ENCODE measurements around the gene ASTN1. TPM values are rescaled to one million over a fixed set of nuclear protein-coding genes. Genes with fewer than 3 reads are reported as not detected.

The ASTN1 gene
- total and polyA plus RNA-seq, 11 donors = 0.15 to 3.6 (median 0.44) TPM

DNA sequence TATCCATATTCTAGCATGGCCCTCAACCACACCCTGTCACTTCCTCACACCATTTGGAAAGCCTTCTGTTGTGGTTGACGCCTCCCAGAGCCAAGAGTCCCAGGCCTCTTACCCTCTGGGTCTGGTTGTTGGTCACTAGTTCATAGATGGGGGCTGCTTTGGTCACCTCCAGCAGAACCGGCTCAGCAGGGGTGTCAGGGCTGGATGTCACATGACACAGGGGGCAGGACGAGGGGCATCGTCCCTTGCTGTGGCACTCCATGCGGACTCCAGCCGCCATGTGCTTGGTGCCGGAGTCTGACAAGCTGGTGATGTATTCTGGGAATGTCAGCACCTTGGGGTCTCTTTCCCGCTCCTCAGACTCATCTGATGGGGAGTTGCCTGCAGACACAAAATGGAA, 270.1 kb downstream of the ASTN1 start:
- no peak overlapping the region for H3K27ac ChIP-seq
- H3K9me3 ChIP-seq = no peaks in the 10 kb centered on the region
- H3K4me1 ChIP-seq = peaks cover 0 to 16% (median 5%) of the 10 kb centered on the region in 12 donors
- no peak for ATAC-seq
- no peak overlapping the region for H3K4me3 ChIP-seq
- TF ChIP-seq, protein P1, sequence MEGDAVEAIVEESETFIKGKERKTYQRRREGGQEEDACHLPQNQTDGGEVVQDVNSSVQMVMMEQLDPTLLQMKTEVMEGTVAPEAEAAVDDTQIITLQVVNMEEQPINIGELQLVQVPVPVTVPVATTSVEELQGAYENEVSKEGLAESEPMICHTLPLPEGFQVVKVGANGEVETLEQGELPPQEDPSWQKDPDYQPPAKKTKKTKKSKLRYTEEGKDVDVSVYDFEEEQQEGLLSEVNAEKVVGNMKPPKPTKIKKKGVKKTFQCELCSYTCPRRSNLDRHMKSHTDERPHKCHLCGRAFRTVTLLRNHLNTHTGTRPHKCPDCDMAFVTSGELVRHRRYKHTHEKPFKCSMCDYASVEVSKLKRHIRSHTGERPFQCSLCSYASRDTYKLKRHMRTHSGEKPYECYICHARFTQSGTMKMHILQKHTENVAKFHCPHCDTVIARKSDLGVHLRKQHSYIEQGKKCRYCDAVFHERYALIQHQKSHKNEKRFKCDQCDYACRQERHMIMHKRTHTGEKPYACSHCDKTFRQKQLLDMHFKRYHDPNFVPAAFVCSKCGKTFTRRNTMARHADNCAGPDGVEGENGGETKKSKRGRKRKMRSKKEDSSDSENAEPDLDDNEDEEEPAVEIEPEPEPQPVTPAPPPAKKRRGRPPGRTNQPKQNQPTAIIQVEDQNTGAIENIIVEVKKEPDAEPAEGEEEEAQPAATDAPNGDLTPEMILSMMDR (IDR thresholded peaks at IDR 0.05) = no peak
- TF ChIP-seq POLR2A (IDR thresholded peaks at IDR 0.05) = no peak
- intact Hi-C loops (cut with DNase I) = loop anchor here in 5 of 10 donors (10.0 kb wide), 3 partner anchors 360 to 890 kb away; no protein-coding TSS in a partner anchor
- no peaks in the 10 kb centered on the region for H3K36me3 ChIP-seq
- peaks cover 0 to 24% (median 0%) of the 10 kb centered on the region in 9 donors for H3K27me3 ChIP-seq
- DNase-seq = no peak
- 83 to 94% (median 85%) methylated on average over 3 to 8 of the region's 8 CpGs for WGBS, 4 donors

DNA sequence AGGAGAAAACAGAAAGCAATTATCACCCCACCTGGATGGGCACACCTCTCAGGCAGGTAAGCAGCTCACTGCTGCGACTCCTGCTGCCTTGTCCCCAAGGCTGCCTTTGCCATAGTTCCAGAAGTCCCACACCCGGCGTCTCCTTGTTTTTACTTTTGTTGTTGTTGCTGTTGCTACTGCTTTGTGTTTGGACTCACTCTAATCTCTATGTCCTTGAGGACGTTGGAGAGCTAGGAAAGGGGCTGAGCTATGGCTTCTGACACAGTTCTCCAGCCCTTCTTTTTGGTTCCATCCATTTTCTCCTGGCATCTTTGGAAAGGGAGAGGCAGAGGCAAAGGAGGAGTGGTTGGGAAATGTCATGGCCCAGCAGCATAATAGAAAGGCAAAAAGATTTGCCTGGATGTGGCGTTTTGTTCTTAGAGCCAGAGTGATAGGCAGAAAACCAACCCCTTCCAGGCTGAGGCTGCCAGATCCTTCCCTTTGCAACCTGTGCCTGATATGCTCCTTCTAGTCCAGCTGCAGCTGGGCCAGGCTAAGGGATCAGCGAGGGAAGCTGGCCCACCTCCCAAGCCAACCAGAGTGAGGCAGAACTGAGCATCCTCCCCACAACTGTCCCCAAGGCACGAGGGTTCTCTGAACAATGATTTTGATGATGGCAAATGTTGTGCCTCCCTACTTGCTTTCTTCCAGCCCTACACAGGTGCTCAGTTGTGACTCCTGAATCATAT, 270.7 kb downstream of the ASTN1 start:
- ATAC-seq = peak; percentile 29 to 65 (median 58)
- 45 to 48% (median 46%) methylated on average over 7 of the region's 7 CpGs for WGBS, 4 donors
- no peak for TF ChIP-seq POLR2A (IDR thresholded peaks at IDR 0.05)
- TF ChIP-seq, protein P1 (IDR thresholded peaks at IDR 0.05) = no peak
- no peak for DNase-seq
- H3K9me3 ChIP-seq = no peaks in the 10 kb centered on the region
- intact Hi-C loops (cut with DNase I) = loop anchor here in 5 of 10 donors (10.0 kb wide), 3 partner anchors 361 to 891 kb away; no protein-coding TSS in a partner anchor
- H3K27me3 ChIP-seq = peaks cover 0 to 20% (median 0%) of the 10 kb centered on the region in 9 donors
- H3K4me3 ChIP-seq = no peak overlapping the region
- H3K36me3 ChIP-seq = no peaks in the 10 kb centered on the region
- peaks cover 0 to 19% (median 5%) of the 10 kb centered on the region in 12 donors for H3K4me1 ChIP-seq
- H3K27ac ChIP-seq = peak overlapping the region in 1 of 12 donors; percentile 25

DNA sequence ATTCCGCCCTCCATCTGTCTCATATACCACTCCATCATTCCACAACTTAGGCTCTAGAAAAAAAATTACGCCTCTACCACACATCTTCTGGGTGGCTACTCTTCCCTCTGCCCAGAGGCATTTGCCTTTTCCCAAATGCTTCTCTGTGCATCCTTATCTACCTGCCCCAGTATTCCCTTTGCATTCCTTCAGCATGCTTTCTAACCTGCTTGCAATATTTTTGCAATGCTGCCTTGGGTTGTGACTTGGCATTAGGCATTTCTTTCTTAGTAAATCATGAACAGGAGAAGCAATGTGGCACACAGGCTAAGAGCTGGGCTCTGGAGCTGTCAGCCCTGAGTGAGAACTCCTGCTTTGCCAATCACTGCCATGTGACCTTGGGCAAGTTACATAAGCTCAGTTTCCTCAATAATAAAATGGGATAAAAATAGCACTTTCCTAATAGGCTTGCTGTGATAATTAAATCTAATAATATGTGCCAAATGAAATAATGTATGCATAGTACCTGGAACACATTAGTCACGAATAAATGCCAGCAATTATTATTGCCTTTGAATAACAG, 276.0 kb downstream of the ASTN1 start:
- 75 to 79% (median 77%) methylated on average over 3 of the region's 3 CpGs for WGBS, 4 donors

More for the DNA sequence above, 276.0 kb downstream of the ASTN1 start:
- ATAC-seq (peak; percentile 53 to 73 (median 64)), DNase-seq (no peak)
- H3K27ac ChIP-seq = no peak overlapping the region
- H3K27me3 ChIP-seq = no peaks in the 10 kb centered on the region
- intact Hi-C loops (cut with DNase I) = loop anchor here in 1 of 10 donors (10.0 kb wide), 1 partner anchor 514 kb away; no protein-coding TSS in a partner anchor
- H3K36me3 ChIP-seq = no peaks in the 10 kb centered on the region
- H3K9me3 ChIP-seq = no peaks in the 10 kb centered on the region
- no peak overlapping the region for H3K4me3 ChIP-seq
- H3K4me1 ChIP-seq = peaks cover 0 to 16% (median 0%) of the 10 kb centered on the region in 12 donors
- TF ChIP-seq, protein P1 (IDR thresholded peaks at IDR 0.05) = no peak
- no peak for TF ChIP-seq POLR2A (IDR thresholded peaks at IDR 0.05)

Data from heart left ventricle (tissue), 16 donors.